ENCODE results near the gene ASIC1. TPM values are rescaled to one million over a fixed set of nuclear protein-coding genes. Genes with fewer than 3 reads are reported as not detected.

The ASIC1 gene
- total and polyA plus RNA-seq, 2 of the 4 experiments (the other 2 are of a cell fraction), result 1.6 to 9.9 TPM

DNA sequence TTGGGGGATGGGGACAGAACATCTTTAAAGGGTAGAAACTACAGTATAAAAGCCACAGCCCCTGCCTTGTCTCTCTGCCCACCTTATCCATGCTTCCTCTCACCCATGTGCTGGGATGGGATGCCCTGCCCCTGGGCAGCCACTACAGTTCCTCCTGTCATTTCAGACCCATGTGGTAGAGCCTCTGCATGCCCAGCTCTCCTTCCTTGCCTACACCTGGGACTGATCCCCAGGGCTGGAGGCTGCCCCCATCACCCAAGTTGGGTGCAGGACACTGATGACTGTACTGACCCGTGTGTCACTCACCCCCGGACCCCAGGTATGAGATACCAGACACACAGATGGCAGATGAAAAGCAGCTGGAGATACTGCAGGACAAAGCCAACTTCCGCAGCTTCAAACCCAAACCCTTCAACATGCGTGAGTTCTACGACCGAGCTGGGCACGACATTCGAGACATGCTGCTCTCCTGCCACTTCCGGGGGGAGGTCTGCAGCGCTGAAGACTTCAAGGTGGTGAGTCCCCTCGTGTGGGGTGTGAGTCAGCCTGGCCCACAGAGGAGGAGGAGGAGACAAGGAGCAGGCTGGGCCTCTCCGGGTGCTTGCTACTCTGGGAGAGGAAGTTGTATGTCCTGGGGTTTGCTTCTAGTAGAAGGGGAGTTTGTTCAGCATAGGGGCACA is 2.2 kb downstream of the ASIC1 start:
- Histone ChIP-seq H4K20me1 (ENCODE audit: insufficient read depth, low read length) (peaks cover 7% of the 10 kb centered on the region; the same call in 1 of the 2 replicates), H4K5ac (ENCODE audit: low read depth, low read length) (no peak overlapping the region), H2BK15ac (ENCODE audit: low read depth, low read length) (no peak overlapping the region), H3K79me1 (ENCODE audit: low read depth in 1 of 2, low read length in 2 of 2) (no peaks in the 10 kb centered on the region; a peak in 1 of 4 replicates), H3K36me3 (ENCODE audit: control insufficient read depth, insufficient read depth, low read length) (0 out of 2 replicates have a peak, but pooled peaks cover 3% of the 10 kb centered on the region), H3K56ac (ENCODE audit: extremely low read depth, insufficient read depth, low read length) (no peak overlapping the region), H3K9me3 (ENCODE audit: control insufficient read depth, insufficient read depth, low read length) (no peaks in the 10 kb centered on the region), H2BK120ac (ENCODE audit: low read depth, low read length) (no peak overlapping the region), H3K23ac (ENCODE audit: low read depth, low read length) (no peak overlapping the region), H3K4me1 (ENCODE audit: control insufficient read depth, insufficient read depth, low read length) (peaks cover 9% of the 10 kb centered on the region), H4K91ac (ENCODE audit: insufficient read depth, low read depth, low read length) (no peak overlapping the region), H3K4me2 (ENCODE audit: low read depth, low read length) (no peak overlapping the region), H2BK5ac (ENCODE audit: low read depth, low read length, poor library complexity, severe bottlenecking) (no peak overlapping the region), H2AK9ac (replicated peaks; ENCODE audit: low read depth, low read length, poor library complexity) (no peak overlapping the region), H2AK5ac (ENCODE audit: low read depth, low read length) (no peak overlapping the region), H2AFZ (replicated peaks; ENCODE audit: low read length, poor library complexity) (no peak overlapping the region), H3K4me3 (ENCODE audit: insufficient read depth, low read depth, low read length) (no peak overlapping the region), H3K4ac (ENCODE audit: low read depth, low read length) (no peak overlapping the region), H3K18ac (ENCODE audit: low read depth, low read length) (no peak overlapping the region), H4K8ac (ENCODE audit: low read depth in 2 of 2, low read length in 2 of 2) (no peak overlapping the region), H3K27me3 (ENCODE audit: control insufficient read depth, insufficient read depth, low read length) (peaks cover 12% of the 10 kb centered on the region), H3K9me1 (ENCODE audit: insufficient read depth, low read length) (no peaks in the 10 kb centered on the region), H3K14ac (replicated peaks; ENCODE audit: low read depth, low read length) (no peak overlapping the region), H3K9ac (ENCODE audit: low read depth, low read length) (no peak overlapping the region), H3K27ac (ENCODE audit: insufficient read depth, low read length) (no peak overlapping the region), H2BK20ac (ENCODE audit: low read depth, low read length) (no peak overlapping the region)
- POLR2A ChIA-PET (ENCODE audit: unreplicated experiment), result no interaction called here
- BruUV-seq (replicated peaks), result no TSS peak
- intact Hi-C loops (cut with micrococcal nuclease) (no loop called here), dilution Hi-C loops (cut with HindIII; ENCODE audit: low sequenced_read_pairs, unreplicated experiment) (no loop called here), in situ Hi-C loops (cut with MboI; ENCODE audit: low sequenced_read_pairs) (loop anchor here (5.0 kb wide), 1 partner anchor 87 kb away; the partner anchor contains the start of gene AQP6)
- no peak for ATAC-seq (ENCODE audit: low read depth)
- no peak for TF ChIP-seq MXI1 (IDR thresholded peaks at IDR 0.05; ENCODE audit: borderline replicate concordance, low read depth, low read length)
- no peak for TF ChIP-seq CEBPB (IDR thresholded peaks at IDR 0.05; ENCODE audit: low read depth, low read length)
- no peak for TF ChIP-seq CHD1 (IDR thresholded peaks at IDR 0.05; ENCODE audit: low read depth, low read length)
- TF ChIP-seq, protein P1, sequence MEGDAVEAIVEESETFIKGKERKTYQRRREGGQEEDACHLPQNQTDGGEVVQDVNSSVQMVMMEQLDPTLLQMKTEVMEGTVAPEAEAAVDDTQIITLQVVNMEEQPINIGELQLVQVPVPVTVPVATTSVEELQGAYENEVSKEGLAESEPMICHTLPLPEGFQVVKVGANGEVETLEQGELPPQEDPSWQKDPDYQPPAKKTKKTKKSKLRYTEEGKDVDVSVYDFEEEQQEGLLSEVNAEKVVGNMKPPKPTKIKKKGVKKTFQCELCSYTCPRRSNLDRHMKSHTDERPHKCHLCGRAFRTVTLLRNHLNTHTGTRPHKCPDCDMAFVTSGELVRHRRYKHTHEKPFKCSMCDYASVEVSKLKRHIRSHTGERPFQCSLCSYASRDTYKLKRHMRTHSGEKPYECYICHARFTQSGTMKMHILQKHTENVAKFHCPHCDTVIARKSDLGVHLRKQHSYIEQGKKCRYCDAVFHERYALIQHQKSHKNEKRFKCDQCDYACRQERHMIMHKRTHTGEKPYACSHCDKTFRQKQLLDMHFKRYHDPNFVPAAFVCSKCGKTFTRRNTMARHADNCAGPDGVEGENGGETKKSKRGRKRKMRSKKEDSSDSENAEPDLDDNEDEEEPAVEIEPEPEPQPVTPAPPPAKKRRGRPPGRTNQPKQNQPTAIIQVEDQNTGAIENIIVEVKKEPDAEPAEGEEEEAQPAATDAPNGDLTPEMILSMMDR (conservative IDR thresholded peaks at IDR 0.05; ENCODE audit: low read depth, low read length), result no peak
- peak; percentile 39 for DNase-seq
- WGBS, 2 experiments (ENCODE audit: extremely low coverage in 2 of 2, insufficient read length in 1 of 2), result 20% methylated on average over 2 of the region's 12 CpGs; no CpG with 5 or more reads in 1 of the 2 experiments
- CTCF ChIA-PET, result interaction anchor here (0.7 to 1.7 kb wide), 2 partner anchors 92 to 261 kb away, joined by 6 to 7 read pairs; no protein-coding TSS in a partner anchor

Data from IMR-90 (cell line).